BE2C (cell line): ENCODE results near the gene STRIP1.
A peak's percentile ranks its signal among the peaks of the same experiment; 100 is the strongest.

ENCODE experiments used
- DNase-seq: peaks from one replicate; pipeline ENCODE4 v3.0.0-alpha.2; 2020
- H3K27me3 ChIP-seq: fragments of 250-450 bp; sonication (Bioruptor Pico); 2 replicates; pipeline ENCODE4 v1.5.1; 2020; ENCODE audit warnings: mild to moderate bottlenecking
- H3K36me3 ChIP-seq: fragments of 250-450 bp; sonication (Bioruptor Pico); 2 replicates; pipeline ENCODE4 v1.5.1; 2020; ENCODE audit warnings: mild to moderate bottlenecking
- H3K4me1 ChIP-seq: fragments of 250-450 bp; sonication (Bioruptor Pico); 2 replicates; pipeline ENCODE4 v1.5.1; 2020
- H3K4me3 ChIP-seq: 2 replicates; pipeline ENCODE4 v1.5.1; 2011; ENCODE audit warnings: low read depth, low read length
- H3K9me3 ChIP-seq: fragments of 250-450 bp; sonication (Bioruptor Pico); 2 replicates; pipeline ENCODE4 v1.5.1; 2020
- TF ChIP-seq, protein P1 (sequence below): IDR thresholded peaks from 2 replicates; pipeline ENCODE4 v1.5.1; 2012; ENCODE audit warnings: mild to moderate bottlenecking, low read depth, low read length

STRIP1 gene

GRCh38 chr1:110051262-110051648, 16.8 kb downstream of the STRIP1 start:
- Histone ChIP-seq H3K27me3 (no peaks in the 10 kb centered on the region), H3K36me3 (peaks cover 82% of the 10 kb centered on the region), H3K4me3 (no peak overlapping the region), H3K4me1 (peaks cover 28% of the 10 kb centered on the region), H3K9me3 (no peaks in the 10 kb centered on the region)
- TF ChIP-seq, protein P1, sequence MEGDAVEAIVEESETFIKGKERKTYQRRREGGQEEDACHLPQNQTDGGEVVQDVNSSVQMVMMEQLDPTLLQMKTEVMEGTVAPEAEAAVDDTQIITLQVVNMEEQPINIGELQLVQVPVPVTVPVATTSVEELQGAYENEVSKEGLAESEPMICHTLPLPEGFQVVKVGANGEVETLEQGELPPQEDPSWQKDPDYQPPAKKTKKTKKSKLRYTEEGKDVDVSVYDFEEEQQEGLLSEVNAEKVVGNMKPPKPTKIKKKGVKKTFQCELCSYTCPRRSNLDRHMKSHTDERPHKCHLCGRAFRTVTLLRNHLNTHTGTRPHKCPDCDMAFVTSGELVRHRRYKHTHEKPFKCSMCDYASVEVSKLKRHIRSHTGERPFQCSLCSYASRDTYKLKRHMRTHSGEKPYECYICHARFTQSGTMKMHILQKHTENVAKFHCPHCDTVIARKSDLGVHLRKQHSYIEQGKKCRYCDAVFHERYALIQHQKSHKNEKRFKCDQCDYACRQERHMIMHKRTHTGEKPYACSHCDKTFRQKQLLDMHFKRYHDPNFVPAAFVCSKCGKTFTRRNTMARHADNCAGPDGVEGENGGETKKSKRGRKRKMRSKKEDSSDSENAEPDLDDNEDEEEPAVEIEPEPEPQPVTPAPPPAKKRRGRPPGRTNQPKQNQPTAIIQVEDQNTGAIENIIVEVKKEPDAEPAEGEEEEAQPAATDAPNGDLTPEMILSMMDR: no peak
- DNase-seq: no peak

GRCh38 chr1:110053552-110054428, 19.4 kb downstream of the STRIP1 start:
- DNase-seq: peak; percentile 80
- TF ChIP-seq, protein P1: peak; percentile 99
- H3K4me3 ChIP-seq: no peak overlapping the region
- peaks cover 44% of the 10 kb centered on the region for H3K4me1 ChIP-seq
- H3K27me3 ChIP-seq: no peaks in the 10 kb centered on the region
- peaks cover 70% of the 10 kb centered on the region for H3K36me3 ChIP-seq
- no peaks in the 10 kb centered on the region for H3K9me3 ChIP-seq

DNA sequence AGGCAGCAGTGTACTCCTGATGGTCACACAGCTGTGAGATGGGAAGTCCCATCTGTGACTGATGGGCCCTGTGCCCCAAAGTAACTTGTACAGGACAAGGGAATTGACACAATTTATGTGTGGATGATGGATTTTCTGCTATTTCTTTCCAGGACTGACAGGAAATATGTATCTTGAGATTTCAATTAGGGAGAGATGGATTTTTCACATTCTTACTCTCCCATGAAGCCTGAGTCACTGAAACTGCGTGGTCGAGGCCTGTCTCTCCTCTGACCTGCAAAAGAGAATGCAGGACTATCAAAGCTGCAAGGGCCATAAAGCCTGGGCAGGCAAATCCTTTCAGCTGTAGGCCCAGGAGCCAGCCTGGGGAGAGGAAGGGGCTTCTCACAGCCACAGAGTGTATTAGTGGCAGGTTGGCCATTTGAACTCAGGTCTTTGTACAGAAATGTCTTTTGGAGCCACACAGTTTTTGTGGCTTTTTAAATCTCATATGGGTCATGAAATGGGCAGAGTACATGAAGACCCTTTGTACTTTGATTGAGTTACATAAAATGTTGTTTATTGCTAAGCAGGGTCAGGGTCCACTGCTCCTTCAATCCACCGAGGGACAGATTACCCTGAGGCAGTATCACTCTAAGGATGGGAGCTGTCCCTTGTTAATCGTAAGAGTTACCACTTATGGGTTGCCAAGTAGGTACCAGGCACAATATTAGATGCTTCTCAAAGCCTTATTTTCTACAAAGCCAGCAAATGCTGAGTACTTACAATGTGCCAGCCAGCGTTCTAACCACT, 21.3 kb downstream of the STRIP1 start:
- H3K27me3 ChIP-seq: no peaks in the 10 kb centered on the region
- no peak for DNase-seq
- H3K36me3 ChIP-seq: peaks cover 70% of the 10 kb centered on the region
- peaks cover 44% of the 10 kb centered on the region for H3K4me1 ChIP-seq
- no peaks in the 10 kb centered on the region for H3K9me3 ChIP-seq
- TF ChIP-seq, protein P1: no peak
- H3K4me3 ChIP-seq: no peak overlapping the region

GRCh38 chr1:110056285-110056683, 21.9 kb downstream of the STRIP1 start:
- peaks cover 64% of the 10 kb centered on the region for H3K36me3 ChIP-seq
- H3K9me3 ChIP-seq: no peaks in the 10 kb centered on the region
- no peaks in the 10 kb centered on the region for H3K27me3 ChIP-seq
- TF ChIP-seq, protein P1: no peak
- DNase-seq: no peak
- no peak overlapping the region for H3K4me3 ChIP-seq
- H3K4me1 ChIP-seq: peaks cover 42% of the 10 kb centered on the region

- TF ChIP-seq, protein P1: no peak
- no peak overlapping the region for H3K4me3 ChIP-seq
- no peak for DNase-seq
- peaks cover 46% of the 10 kb centered on the region for H3K4me1 ChIP-seq
- H3K27me3 ChIP-seq: no peaks in the 10 kb centered on the region
- peaks cover 59% of the 10 kb centered on the region for H3K36me3 ChIP-seq
- no peaks in the 10 kb centered on the region for H3K9me3 ChIP-seq
These were observed 22.4 kb downstream of the STRIP1 start for GRCh38 chr1:110056776-110057175.
